SK-MEL-5 (cell line): Measurements from ENCODE around the gene TFE3. TPM values are rescaled to one million over a fixed set of nuclear protein-coding genes. Genes with fewer than 3 reads are reported as not detected.

Source experiments
- small RNA-seq, 2 experiments: library from RNA; depleted of rRNA; stranded (forward); fragments of <200 nt; gene quantifications; one replicate each; pipeline ENCODE3, GENCODE V24; 2014
- total RNA-seq: library from RNA; depleted of rRNA; stranded (reverse); fragments of >200 nt; shearing (Covaris generic); gene quantifications from 2 replicates; pipeline ENCODE4 v1.2.3, GENCODE V29; 2014; rRNA removed

Gene TFE3
- total RNA-seq, 1 experiment from 2014 or later, result 17.0 TPM

Small RNA genes within 50 kb of the gene (small RNA-seq; reads per million reads assigned to genes)
- 0.08 to 0.10 reads per million in 2 experiments for gene RNU4-52P

Other genes with a start within 250 kb of the TFE3 start
- 21.7 and 24.6 TPM in 2 replicates for gene HDAC6, start 241.3 kb downstream of the TFE3 start, total RNA-seq
- 0.40 TPM in 1 of 2 replicates, not detected in the other for gene ERAS, start 216.8 kb downstream of the TFE3 start, total RNA-seq
- gene PCSK1N, start 207.7 kb downstream of the TFE3 start, total RNA-seq, result 29.5 and 35.2 TPM in 2 replicates
- gene TIMM17B, start 145.6 kb downstream of the TFE3 start, total RNA-seq, result 34.9 and 39.7 TPM in 2 replicates
- gene PQBP1, start 145.4 kb downstream of the TFE3 start, total RNA-seq, result 50.3 and 72.2 TPM in 2 replicates
- 27.9 and 31.0 TPM in 2 replicates for gene SLC35A2, start 131.7 kb downstream of the TFE3 start, total RNA-seq
- 8.6 and 9.8 TPM in 2 replicates for gene PIM2, start 124.3 kb downstream of the TFE3 start, total RNA-seq
- gene OTUD5, start 85.8 kb downstream of the TFE3 start, total RNA-seq, result 22.7 and 26.2 TPM in 2 replicates
- gene KCND1, start 71.5 kb downstream of the TFE3 start, total RNA-seq, result 0.13 and 0.24 TPM in 2 replicates
- gene GRIPAP1, start 41.1 kb downstream of the TFE3 start, total RNA-seq, result 16.6 and 17.0 TPM in 2 replicates
- gene CCDC120, start 15.6 kb upstream of the TFE3 start, total RNA-seq, result 0.77 and 1.0 TPM in 2 replicates
- 2.3 and 4.8 TPM in 2 replicates for gene PRAF2, start 30.6 kb upstream of the TFE3 start, total RNA-seq
- gene WDR45, start 36.5 kb upstream of the TFE3 start, total RNA-seq, result 71.6 and 87.0 TPM in 2 replicates
- 29.0 and 31.2 TPM in 2 replicates for gene GPKOW, start 80.4 kb upstream of the TFE3 start, total RNA-seq
- gene MAGIX, start 119.4 kb upstream of the TFE3 start, total RNA-seq, result 1.4 and 2.6 TPM in 2 replicates
- 8.1 and 9.1 TPM in 2 replicates for gene PLP2, start 128.5 kb upstream of the TFE3 start, total RNA-seq
- gene PRICKLE3, start 143.0 kb upstream of the TFE3 start, total RNA-seq, result 21.1 and 24.8 TPM in 2 replicates
- 72.1 and 73.0 TPM in 2 replicates for gene SYP, start 156.8 kb upstream of the TFE3 start, total RNA-seq
- gene CACNA1F, start 190.0 kb upstream of the TFE3 start, total RNA-seq, result not detected in 2 replicates
- 11.5 and 12.2 TPM in 2 replicates for gene CCDC22, start 192.1 kb upstream of the TFE3 start, total RNA-seq
- 0.21 and 0.24 TPM in 2 replicates for gene FOXP3, start 221.4 kb upstream of the TFE3 start, total RNA-seq
- 9.1 and 12.8 TPM in 2 replicates for gene PPP1R3F, start 226.4 kb upstream of the TFE3 start, total RNA-seq